ENCODE results near the gene OR52E5. TPM values are rescaled to one million over a fixed set of nuclear protein-coding genes. Genes with fewer than 3 reads are reported as not detected.

The OR52E5 gene
- total RNA-seq: not detected

- ATAC-seq (ENCODE audit: insufficient number of reproducible peaks, low FRiP score, low read depth) (no peak), DNase-seq (ENCODE audit: low spot score) (no peak)
- Histone ChIP-seq H3K4me1 (ENCODE audit: control insufficient read depth in 1 of 2, low read depth in 2 of 2) (no peaks in the 10 kb centered on the region), H3K9me3 (no peaks in the 10 kb centered on the region), H3K27ac (no peak within 1 kb of the TSS), H3K27me3 (replicated peaks; ENCODE audit: insufficient read depth) (no peaks in the 10 kb centered on the region), H3K4me3 (no peak within 1 kb of the TSS), H3K36me3 (no peaks in the 10 kb centered on the region)
- TF ChIP-seq CTCF (IDR thresholded peaks at IDR 0.05): no peak
Measured at GRCh38 chr11:5892908-5893307, at the start of gene OR52E5. Gene OR52E5, plus strand, starts transcription at chr11:5893208. Its CDS starts 7,569 bp downstream, at chr11:5900777.

DNA sequence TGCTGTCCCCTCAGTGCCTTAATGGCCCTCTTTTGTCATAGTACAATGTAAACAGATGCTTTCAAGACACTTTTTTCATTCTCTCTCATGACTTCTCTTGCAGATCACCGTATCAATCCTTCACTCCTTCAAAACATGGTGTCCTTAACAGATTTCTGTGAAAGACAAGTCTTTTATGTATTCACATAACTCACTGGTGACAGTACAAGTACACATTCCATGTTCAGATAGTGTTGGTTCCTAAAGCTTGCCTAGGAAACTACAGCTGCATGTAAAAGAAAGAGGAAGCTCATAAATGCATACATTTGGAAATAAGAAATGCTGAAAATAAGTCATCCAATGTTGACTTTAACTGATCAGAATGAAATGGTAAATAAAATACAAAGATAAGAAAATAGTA, 46.3 kb upstream of the OR52E5 start:
- Histone ChIP-seq H3K4me3 (no peak overlapping the region), H3K9me3 (no peaks in the 10 kb centered on the region), H3K27ac (no peak overlapping the region), H3K27me3 (replicated peaks; ENCODE audit: insufficient read depth) (no peaks in the 10 kb centered on the region), H3K4me1 (ENCODE audit: control insufficient read depth in 1 of 2, low read depth in 2 of 2) (no peaks in the 10 kb centered on the region), H3K36me3 (no peaks in the 10 kb centered on the region)
- no peak for ATAC-seq (ENCODE audit: insufficient number of reproducible peaks, low FRiP score, low read depth)
- TF ChIP-seq CTCF (IDR thresholded peaks at IDR 0.05): no peak
- DNase-seq (ENCODE audit: low spot score): no peak

GRCh38 chr11:5847711-5848110, 45.3 kb upstream of the OR52E5 start:
- no peak overlapping the region for H3K27ac ChIP-seq
- no peaks in the 10 kb centered on the region for H3K27me3 ChIP-seq (replicated peaks; ENCODE audit: insufficient read depth)
- DNase-seq (ENCODE audit: low spot score): no peak
- H3K4me3 ChIP-seq: no peak overlapping the region
- H3K36me3 ChIP-seq: no peaks in the 10 kb centered on the region
- H3K4me1 ChIP-seq (ENCODE audit: control insufficient read depth in 1 of 2, low read depth in 2 of 2): no peaks in the 10 kb centered on the region
- H3K9me3 ChIP-seq: no peaks in the 10 kb centered on the region
- TF ChIP-seq CTCF (IDR thresholded peaks at IDR 0.05): no peak
- ATAC-seq (ENCODE audit: insufficient number of reproducible peaks, low FRiP score, low read depth): no peak

DNA sequence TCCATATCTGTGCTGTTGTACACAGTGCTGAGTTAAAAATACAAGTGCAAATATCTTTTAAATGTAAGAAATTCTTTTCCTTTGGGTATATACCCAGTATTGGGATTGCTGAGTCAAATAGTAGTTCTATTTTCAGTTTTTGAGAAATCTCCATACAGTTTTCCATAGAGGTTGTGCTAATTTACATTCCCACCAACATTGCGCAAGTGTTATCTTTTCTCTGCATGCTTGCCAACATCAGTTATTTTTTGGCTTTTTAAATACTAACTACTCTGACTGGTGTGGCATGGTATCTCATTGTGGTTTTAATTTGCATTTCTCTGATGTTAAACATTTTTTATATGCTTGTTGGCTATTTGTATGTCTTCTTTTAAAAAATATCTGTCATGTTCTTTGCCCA, 42.0 kb upstream of the OR52E5 start:
- no peaks in the 10 kb centered on the region for H3K27me3 ChIP-seq (replicated peaks; ENCODE audit: insufficient read depth)
- H3K9me3 ChIP-seq: no peaks in the 10 kb centered on the region
- no peak overlapping the region for H3K4me3 ChIP-seq
- no peaks in the 10 kb centered on the region for H3K36me3 ChIP-seq
- no peak for DNase-seq (ENCODE audit: low spot score)
- no peaks in the 10 kb centered on the region for H3K4me1 ChIP-seq (ENCODE audit: control insufficient read depth in 1 of 2, low read depth in 2 of 2)
- ATAC-seq (ENCODE audit: insufficient number of reproducible peaks, low FRiP score, low read depth): no peak
- H3K27ac ChIP-seq: no peak overlapping the region
- TF ChIP-seq CTCF (IDR thresholded peaks at IDR 0.05): no peak

DNA sequence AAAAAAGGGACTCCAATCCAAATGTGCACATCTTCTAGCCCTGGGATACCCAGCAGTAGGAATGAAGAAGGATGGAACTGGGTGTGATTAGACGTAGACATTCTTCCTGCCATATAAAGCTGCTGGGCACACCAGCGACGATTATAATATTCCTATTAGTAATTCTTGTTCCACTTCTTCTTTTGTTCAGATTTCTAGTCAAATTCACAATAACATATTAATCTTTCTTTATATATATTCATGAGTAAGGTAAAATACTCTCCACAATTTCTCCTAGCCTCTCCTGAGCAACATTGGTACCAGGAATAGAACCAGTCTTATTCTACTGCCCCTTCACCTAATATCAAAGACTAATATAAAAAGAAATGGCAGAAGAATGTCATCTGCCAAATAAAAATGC, 35.4 kb upstream of the OR52E5 start, which contains the start of gene OR52E8:
TSS of gene OR52E8 (minus strand) at position 101 of the 400 bp plus-strand sequence. CDS start at position 101, 0 bp downstream.
- no peaks in the 10 kb centered on the region for H3K27me3 ChIP-seq (replicated peaks; ENCODE audit: insufficient read depth)
- H3K4me1 ChIP-seq (ENCODE audit: control insufficient read depth in 1 of 2, low read depth in 2 of 2): no peaks in the 10 kb centered on the region
- no peaks in the 10 kb centered on the region for H3K36me3 ChIP-seq
- H3K9me3 ChIP-seq: no peaks in the 10 kb centered on the region
- ATAC-seq (ENCODE audit: insufficient number of reproducible peaks, low FRiP score, low read depth): no peak
- TF ChIP-seq CTCF (IDR thresholded peaks at IDR 0.05): no peak
- no peak within 1 kb of the TSS for H3K27ac ChIP-seq
- no peak for DNase-seq (ENCODE audit: low spot score)
- H3K4me3 ChIP-seq: no peak within 1 kb of the TSS

All from thoracic aorta (tissue), 2 donors.